ENCODE measurements around the gene CBFA2T3.

The CBFA2T3 gene

DNA sequence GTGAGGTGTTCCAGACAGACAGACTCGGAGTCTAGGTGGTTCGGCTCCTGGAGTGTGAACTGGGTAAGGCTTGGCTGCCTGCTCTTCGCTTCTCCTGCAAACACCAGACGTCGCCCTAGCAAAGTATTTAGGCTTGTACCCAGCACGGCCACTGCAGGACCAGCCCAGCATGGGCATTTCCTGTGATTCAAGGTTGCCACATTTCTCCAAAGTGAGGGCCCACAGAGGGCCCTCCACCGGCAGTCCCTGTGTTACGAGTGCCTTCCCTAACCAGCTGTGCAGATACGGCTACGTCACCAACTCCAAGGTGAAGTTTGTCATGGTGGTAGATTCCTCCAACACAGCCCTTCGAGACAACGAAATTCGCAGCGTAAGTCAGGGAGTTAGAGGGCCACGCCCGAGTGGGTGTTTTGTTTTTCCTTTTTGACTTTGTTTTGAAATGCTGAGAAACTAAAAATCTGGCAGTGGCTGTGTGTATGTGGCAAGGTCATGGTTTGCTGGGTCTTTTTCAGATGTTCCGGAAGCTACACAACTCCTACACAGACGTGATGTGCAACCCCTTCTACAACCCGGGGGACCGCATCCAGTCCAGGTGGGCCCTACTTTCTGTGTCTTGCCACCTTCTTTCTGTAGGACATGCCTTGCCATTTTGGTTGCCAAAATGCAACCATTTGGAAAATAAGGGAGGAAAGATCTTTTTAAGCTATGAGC is 117.5 kb downstream of the CBFA2T3 start:
- DNase-seq (ENCODE audit: low read depth in 2 of 2), result no peak

DNA sequence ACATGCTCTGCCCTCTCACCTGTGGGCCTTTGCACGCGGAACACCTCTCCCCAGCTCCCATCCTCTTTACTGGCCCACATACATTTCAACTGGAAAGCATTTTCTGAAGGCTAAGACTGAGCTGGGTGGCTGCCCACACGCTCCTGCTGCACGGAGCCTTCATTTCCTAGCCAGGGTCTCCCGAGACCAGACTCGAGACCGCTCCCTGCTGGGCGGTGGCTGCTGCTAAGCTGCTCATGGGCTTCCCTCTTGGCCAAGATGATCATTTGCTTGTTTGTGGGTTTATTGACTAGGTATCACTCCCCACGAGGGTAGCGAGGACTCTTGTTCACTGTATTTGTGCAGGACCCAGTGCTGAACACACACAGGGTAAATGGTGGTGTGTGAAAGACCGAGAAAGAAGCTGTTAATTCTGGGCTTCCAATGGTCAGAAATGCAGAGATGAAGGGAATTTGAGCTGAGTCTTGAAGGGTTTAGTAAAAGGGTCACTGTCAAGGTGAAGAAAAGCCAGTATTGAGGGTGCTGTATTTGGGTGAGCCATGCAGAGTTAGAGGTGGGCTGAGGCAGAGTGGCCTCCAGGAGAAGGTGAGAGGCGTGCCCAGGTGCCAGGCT is 119.2 kb downstream of the CBFA2T3 start:
- peak; percentile 47 to 48 for DNase-seq (ENCODE audit: low read depth in 2 of 2)

DNA sequence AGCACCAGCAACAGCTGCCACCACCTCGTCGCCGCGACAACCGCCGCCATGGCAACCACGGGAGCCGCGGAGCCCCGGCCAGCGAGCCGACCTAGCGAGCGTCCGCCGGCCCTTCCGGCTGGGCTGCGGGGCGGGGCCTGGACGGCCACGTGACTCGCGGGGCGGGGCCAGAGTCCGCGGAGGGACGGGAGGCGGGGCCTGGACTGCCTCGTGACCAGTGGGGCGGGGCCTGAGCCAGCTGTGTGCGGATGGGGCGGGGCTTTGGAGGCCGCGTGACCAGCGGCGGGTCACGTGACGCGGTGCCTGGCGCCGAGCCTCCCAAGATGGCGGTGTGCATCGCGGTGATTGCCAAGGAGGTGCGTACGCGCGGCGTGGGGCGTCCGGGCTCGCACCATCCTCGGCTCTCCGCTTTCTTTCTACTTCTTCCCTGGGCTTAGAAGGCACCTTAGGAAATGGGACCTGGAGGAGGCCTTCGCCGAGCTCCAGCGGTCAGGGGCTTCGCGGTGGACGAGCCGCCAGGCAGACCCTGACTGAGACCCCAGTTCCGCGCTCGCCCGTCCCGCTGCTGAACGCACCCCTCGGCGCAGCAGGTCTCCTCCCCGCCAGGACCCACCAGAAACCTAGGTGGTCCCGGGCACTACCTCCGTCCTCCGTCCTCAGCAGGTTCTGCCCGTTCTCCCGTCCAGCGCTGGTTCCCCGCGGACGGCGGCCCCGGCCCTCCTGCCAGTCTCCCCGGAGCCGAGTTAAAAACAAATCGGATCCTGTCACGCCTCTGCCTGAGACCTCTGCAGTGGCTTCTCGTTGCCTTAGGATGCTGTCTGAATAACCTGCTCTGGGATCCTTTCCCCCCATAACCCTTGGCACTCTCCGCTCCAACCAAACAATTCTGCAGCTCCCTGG is 119.9 kb downstream of the CBFA2T3 start, which contains the start of the genes GALNS and TRAPPC2L:
Gene GALNS, minus strand, starts transcription at position 120 of the 900 bp plus-strand sequence. Its CDS starts 70 bp downstream, at position 50.
Gene TRAPPC2L, plus strand, starts transcription at position 300 of the 900 bp plus-strand sequence. Its CDS starts 24 bp downstream, at position 324.
- peak; percentile 98 to 99 for DNase-seq (ENCODE audit: low read depth in 2 of 2)

DNA sequence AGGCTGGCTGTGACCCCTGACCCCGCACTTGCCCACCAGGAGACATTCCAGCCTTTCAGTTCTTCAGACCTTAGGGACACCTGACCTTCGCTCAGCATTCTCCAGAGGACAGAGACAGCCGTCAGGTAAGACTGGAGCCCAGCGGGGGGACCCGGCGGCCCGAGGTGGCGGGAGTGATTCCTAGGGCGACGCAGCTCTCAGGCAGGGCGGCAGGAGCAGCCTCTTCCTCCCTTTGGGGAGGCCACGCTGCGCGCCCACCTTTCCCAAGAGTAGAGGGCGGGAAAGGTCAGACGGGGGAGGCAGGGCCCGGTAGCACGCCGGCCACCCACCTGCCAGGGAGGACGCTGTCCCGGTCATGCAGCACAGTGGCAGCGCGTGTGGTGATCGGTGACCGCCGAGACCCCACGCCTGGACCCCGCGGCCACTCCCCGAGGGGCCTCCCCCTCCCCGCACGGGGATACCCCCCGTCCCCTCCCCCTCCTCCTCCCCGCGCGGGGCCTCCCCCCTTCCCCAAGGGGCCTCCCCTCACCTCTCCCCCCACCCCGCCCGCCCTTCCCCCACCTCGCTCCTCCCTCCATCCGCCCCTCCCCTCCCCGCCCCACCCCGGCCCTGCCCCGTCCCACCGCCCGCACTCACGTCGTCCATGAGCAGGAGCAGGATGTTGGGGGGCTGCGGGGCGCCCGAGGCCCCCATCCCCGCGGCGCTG is 120.7 kb downstream of the CBFA2T3 start:
- DNase-seq (ENCODE audit: low read depth in 2 of 2), result no peak

DNA sequence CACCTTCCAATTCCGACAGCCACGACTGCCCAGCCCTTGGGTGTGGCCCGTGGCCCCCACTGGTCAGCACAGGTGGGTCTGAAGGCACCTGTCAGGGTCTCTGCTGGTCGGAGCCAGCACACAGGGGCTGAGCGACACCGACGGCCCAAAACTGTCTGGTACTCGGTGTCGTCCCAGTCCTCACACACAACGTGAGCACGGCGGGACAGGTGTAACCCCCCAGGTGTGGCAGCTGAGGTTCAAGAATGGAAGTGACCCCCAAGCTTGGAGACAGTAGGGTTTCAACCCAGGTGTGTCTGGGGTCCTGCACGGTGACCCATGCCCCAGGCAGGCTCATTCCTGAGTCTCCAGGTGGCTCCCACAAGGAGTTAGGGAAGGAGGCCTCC is 121.3 kb downstream of the CBFA2T3 start:
- DNase-seq (ENCODE audit: low read depth in 2 of 2), result no peak

DNA sequence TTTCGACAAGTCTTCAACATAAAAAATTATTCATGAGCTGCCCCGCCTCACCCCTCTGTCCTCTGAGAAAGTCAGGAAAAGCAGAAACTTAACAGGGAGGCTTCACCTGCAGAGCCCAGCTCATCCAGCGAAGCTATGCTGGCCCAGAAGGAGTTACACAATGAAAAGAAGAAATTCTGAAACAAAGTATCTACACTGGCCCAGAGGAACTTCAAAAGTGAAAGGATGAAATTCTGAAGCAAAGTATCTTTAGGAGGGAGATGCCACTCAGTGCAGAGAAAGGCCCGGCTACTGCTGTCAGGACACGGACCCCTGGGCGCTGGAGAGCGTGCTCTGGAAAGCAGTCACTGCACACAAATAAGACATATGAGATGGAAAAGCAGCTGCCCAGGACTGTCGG is 121.8 kb downstream of the CBFA2T3 start:
- no peak for DNase-seq (ENCODE audit: low read depth in 2 of 2)

DNA sequence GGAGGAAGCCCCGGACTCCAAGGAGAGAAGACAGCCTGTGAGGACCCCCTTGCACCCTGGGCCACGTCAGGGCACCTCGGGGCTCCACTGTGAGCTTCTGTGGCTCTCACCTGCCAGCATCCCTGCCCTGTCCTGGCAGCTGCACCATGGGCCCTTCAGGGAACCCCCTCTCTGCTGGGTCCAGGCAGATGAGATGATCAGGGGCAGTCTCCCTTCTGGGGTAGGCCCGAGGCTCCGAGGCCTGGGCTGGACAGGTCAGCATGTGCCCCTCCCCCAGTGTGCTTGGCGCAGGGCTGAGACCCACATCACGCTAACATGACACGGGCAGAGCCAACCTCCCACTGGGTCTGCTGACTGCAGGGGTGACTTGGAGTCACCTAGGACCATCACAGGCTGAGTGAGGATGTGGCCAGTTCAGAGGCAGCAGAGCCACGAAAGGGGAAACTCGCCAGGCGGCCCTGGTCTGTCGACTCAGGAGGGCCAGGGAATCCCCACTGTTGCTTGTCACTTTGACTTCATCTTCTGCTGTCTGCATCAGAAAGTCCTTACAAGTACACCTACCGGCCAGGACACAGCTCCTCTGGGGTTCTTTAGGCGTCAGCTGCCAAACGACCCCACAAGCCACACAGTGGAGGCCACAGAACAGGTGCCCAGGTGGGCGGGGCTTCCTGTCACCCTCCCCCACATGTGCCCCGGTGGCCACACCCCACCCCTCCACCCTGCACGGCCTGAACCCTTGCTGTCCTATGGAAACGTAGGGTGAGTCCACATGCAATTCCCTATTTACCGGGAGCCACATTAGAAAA is 122.5 kb downstream of the CBFA2T3 start:
- no peak for DNase-seq (ENCODE audit: low read depth in 2 of 2)

DNA sequence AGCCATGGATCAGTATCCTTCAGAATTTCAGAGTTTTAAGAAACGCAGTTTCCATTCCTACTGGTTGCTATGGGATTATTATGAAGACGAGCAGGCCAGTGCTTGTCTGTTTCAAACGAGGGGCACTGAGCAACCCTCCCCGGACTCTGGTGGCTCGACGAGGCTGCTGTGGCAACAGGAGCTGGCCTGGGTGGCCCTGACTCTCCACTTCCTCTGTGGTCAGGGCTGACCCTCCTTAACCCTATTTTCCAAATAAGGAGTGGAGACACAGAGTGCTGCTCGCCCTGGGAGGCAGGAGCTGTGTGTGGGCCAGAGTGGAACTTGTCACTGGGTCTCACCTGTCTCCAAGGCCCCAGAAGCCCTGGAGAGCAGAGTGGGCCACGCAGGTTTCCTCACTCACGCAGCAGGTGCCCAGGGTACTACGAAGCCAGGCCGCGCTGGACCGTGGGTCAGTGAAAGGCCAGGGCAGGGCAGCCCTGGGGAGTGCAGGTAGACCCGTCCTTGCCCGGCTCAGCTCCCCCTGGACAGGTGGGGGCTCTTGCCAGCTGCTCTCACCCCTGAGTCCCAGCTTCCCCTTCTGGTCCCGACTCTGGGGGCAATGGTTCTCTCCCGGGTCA is 123.6 kb downstream of the CBFA2T3 start:
- no peak for DNase-seq (ENCODE audit: low read depth in 2 of 2)

DNA sequence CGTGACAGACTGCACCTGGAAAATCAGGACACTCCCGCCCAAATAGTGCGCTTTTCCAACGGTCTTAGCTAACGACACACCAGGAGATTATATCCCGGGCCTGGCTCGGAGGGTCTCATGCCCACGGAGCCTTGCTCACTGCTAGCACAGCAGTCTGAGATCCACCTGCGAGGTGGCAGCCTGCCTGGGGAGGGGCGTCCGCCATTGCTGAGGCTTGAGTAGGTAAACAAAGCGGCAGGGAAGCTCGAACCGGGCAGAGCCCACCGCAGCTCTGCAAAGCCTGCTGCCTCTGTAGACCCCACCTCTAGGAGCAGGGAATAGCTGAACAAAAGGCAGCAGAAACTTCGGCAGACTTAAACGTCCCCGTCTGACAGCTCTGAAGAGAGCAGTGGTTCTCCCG is 125.4 kb downstream of the CBFA2T3 start:
- DNase-seq (ENCODE audit: low read depth in 2 of 2), result no peak

DNA sequence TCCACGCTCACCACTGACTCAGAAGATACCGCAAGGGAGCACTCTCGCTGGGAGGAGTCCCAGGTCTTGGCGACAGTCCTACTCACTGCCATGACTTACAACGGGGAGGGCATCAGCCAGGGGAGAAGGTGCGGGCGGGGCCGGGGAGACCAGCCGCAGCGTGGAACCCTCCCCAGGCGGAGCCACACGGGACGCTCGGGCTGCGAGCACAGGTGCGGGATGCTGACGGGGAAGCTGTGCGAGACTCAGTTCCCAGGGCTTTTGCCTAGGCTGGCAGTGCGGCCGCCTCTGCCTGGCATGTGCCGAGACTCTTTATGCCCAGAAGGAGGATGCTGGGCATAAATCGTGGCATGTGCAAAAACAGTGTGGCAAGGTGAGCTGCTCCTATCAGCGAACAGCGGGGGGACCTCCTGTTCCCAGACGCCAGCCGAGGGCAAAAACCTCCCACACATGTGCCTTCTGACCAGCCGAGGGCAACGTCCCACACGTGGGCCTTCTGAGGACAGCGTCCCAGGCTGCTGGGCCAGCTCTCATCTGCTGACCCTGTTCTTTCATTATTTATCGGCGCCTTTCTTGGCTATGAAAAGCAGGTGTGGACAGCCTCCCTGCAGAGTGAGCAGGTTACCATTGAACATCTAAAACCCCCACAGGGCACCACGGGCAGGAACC is 126.3 kb downstream of the CBFA2T3 start:
- no peak for DNase-seq (ENCODE audit: low read depth in 2 of 2)

DNA sequence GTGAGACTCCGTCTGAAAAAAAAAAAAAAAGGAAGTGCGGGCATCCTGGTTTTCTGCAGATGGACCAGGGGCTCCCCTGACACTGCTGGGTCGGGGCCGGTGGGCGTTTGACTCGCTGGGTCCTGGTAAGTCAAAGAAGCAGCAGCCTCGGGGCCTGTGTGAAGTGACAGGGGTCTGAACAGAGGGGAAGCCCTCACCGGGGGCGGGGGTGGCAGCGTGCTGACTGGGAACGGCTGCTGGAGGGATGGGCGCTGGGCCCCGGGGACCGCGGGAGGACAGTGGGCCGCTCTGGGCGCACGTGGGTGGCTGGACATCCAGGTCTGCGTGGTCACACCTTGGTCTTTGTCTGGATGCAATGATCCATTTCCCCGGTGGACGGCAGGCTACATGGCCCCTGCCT is 128.4 kb downstream of the CBFA2T3 start:
- no peak for DNase-seq (ENCODE audit: low read depth in 2 of 2)

DNA sequence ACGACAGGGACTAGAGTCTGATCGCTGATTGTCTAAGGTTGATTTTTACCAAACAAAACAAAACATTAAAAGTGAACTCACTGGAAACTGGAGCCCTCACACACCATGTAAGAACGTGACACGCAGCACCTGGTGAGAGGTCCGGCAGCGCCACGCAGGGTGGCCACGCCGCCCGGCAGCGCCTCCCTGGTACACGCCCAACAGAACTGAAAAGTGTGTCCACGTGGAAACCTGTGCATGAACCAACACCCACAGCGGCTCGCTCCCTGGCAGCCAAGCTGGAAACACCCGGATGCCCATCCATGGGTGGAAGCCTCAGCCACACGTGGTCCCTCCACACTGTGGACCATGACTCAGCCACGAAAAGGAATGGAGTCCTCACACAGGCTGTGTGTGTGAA is 129.4 kb downstream of the CBFA2T3 start:
- DNase-seq (ENCODE audit: low read depth in 2 of 2), result no peak

DNA sequence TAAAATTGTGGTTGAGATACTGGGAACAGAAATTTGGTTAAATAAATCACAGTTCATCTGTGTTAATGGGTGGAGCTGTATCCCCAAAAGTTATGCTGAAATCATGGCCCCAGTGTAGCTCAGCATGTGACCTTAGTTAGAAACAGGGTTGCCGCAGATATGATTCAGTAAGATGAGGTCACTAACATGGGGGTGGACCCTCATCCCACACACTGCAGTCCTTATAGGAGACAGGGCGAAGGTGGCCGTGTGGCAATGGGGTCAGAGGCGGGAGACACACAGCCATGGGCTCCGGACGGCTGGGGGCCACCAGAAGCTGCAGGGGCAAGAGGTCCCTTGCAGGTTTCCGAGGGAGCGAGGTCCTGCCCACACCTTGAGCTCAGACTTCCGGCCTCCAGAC is 130.9 kb downstream of the CBFA2T3 start:
- DNase-seq (ENCODE audit: low read depth in 2 of 2), result no peak

DNA sequence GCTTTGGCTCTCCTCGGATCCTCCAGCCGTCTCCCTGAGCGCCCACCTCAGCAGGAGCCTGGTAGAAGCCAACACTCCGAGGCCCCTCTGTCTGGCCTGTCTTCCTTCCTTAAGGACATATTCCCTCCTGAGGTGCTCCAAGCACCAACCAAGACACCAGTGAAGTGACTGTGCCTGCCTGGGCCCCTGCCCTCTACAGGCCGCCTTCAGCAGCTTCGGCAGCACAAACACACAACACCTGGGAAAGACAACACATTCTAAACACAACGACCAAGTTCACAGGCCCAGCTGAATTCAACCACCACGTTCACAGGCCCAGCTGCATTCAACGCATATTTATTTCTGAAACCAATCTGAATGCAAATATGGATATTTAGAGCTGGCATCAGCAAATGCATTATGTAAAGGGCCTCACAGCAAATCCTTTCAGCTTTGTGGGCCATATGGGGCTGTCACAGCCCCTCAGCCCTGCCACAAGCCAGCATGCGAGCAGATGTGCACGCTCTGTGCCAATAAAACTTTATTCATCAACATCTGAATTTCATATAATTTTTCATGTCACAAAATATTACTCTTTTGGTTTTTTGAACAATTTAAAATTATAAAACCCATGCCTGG is 132.5 kb downstream of the CBFA2T3 start:
- no peak for DNase-seq (ENCODE audit: low read depth in 2 of 2)

DNA sequence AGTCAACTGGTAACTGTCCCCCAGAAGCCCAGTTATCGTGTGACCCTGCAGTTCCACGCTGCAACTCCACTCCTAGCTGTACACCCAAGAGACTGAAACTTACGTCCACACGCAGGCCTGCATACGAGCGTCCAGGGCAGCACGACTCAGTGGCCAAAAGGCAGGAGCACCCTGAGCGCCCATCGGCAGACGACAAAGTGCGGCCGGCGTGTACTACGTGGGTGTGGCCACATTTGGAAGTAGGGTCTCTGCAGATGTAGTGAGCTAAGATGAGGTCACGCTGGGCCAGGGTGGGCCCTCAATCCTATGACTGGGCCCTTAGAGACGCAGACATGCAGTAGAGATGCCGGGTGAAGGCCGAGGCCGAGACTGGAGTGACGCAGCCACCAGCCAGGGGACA is 133.8 kb downstream of the CBFA2T3 start:
- no peak for DNase-seq (ENCODE audit: low read depth in 2 of 2)

DNA sequence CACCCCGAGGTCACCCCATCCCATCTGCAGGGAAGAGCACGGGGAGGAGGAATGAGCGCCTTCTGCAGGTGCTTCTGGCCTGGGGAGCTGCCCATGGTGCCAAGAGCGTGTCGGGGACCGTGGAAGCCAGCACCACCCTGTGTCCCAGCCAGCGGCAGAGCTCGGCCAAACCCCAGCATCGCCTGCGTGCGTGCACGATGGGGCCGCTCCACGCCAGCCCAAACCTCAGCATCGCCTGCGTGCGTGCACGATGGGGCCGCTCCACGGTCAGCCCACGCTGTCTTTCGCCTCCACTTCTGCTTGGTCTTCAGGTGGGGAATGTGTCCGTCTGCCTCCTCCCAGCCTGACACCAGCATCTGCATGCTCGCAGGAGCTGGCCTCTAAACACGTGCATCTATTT is 134.2 kb downstream of the CBFA2T3 start:
- DNase-seq (ENCODE audit: low read depth in 2 of 2), result no peak

DNA sequence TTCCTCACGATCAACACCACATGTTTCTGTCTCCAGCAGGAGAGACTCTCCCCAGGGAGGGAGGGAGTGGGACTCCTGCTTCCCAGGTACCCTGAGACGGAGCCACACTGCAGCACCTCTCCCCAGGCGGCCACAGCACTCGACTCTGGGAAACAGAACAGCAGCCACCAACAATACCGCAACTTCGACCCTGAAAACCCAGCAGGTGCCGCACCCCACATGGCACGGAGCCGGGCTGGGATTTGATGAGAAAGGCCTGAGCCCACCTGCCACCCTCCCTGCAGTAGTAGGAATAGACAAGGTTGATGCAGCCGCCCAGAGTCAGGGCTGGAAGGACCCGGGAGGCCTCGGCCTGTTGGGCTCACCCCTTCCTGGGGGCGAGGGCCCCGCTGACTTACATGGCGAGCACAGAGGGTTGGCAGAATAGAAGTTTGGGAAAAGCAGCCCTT is 134.7 kb downstream of the CBFA2T3 start:
- no peak for DNase-seq (ENCODE audit: low read depth in 2 of 2)

DNA sequence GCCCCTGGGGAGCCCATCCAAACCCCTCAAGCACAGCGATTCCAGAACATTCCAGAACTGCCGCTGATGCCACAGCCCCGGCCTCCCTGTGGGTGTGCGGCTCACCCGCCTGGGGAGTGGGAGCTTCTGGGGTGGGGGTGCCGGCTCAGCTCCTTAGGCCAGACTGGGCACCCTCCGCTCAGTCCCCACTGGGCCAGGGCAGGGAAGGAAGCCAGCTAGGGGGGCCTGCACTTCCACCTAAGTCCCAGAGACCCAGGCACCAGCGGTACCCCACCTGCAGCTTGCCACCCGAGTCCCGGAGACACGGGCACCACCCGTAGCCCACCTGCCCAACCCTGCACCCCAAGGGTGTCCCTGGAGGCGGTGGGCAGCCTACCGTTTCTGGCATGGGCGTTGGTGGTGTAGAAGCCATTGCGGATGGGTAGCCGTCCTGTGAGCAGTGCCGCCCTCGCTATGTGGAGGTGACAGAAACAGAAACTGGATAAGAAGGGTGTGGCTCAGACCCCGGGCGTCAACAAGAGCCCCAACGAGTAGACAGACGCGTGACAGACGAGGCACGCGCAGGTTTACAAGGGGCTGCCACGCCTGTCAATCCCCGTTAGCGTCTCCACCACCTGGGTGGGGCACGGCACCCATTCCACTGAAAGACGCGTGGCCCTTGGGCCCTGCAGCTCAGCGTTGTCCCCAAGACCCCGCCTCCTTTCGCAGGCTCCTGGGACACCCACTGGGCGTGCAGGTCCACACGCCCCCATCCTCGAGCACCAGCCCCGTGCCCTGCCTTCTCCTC is 135.3 kb downstream of the CBFA2T3 start:
- DNase-seq (ENCODE audit: low read depth in 2 of 2), result no peak
